ENCODE measurements around the gene RAB22A.
"Not testable (repeated sequence)": the region's sequence is repeated elsewhere in the genome, so short reads cannot be mapped to it uniquely, and the experiment has no call there.

The RAB22A gene

DNA sequence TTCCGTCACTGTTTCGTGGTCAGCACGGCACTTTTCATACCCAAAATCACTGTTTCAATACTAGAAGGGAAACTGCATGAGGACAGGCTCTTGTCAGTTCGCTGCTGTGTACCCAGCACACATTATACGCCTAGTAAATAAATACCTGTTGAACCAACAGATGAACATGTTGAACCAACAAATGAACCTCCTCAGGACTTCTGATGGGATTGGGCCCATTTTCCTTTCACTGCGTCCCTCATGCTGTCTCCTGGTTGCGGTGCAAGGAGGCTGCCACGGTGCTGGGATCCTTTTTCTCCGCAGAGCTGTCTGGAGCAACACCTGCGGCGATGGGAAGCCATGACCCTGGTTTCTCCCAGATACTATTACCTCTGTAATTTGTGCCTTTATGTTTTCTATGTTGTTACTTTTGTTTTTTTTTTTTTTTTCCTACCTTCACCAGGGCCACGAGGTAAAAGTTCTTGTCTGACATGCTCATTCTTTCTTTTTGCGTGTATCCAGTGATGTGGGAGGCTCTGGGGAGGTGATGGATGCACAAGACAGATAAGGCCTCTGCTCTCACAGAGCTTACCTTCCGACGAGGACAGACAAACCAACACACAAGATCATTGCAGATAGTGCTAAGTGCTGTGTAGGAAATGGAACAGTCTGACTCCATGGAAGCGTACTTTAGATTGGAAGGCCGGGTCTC is 80.6 kb downstream of the RAB22A start:
- no peak for DNase-seq

DNA sequence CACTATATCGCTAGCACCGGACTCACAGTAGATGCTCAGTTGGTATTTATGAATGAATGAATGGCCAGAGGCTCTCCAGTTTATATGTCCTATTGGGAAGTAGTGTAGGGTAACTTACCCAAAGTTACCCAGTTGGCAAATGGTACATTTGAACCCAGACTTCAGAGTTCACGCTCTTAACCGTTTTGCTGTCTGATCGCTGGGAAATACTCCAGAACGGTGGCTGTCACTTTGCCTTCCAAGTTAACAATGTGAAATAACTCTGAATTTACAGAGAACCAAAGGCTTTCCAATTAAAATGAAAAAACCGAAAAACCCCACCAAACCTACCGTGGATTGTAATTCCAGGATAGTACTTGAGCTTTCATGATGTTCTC is 81.1 kb downstream of the RAB22A start:
- no peak for DNase-seq

DNA sequence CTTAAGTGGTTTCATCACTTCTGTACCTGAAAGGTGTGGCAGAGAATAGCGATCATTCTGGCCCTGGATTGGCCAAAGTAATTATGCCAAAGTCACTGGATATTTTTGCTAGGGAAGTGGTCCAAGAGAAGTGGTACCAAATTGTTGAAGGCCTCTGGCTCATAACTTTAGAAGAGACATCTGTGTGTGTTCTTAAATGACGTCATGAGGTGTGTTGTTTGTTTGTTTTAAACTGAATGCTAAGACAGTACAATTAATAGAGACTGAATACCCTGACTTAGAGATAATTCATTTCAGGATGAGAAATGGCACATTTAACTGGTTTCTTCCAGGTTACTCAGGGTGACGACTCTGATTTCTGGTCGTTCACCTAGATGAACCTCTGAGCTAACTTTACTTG is 82.8 kb downstream of the RAB22A start:
- no peak for DNase-seq

DNA sequence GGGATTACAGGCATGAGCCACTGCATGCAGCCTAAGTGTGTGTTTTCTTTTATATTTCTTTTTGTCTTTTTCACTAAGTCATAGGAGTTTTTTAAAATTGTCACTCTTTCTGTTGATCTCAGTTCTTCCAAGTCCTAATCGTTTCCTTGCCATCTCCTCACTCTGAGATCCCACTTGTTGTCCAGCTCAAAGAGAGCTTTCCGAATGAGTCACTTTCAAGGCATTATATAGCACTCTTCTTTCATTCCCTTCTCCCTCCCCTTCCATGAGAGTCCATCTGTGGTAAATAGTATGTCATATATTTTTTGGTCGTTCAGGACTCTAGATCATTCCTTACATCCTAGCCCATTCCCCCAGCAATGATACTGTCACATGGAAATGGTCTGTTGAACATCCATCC is 83.8 kb downstream of the RAB22A start:
- DNase-seq, result peak; percentile 21

DNA sequence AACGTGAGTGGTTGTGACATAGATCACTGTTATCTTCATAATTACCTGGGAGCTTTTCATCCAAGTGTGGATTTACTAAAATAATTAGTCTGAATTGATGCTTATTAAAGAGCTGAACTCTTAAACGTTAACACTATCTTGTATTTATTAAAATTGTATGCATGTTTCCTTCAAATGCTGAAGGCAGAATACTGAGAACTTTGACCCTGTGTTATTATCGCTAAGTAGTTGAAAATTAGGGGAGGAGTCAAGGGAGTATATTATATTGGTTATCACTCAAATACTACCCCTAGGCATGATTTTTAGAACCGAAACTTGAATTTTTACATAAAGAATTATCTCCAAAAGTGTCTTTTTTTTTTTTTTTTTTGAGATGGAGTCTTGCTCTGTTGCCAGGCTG is 85.3 kb downstream of the RAB22A start:
- no peak for DNase-seq

DNA sequence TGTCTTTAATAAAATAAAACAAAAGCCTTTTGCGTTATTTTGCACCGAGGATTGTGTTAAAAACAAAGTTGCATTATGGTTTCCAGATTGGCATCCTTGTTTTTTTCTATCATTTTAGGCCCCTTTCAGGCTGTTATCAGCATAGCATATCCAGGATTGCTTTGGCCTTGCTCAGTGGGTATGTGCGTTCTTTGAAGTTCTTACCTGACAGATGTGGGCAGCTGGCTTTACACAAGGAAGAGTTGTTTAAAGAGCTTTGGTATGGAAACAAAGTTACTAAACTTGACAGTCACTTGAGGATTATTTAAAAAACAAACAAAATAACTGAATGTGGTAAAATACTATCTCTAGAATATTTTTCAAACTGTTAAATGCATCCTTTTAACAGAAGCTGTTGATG is 86.1 kb downstream of the RAB22A start:
- DNase-seq, result no peak

DNA sequence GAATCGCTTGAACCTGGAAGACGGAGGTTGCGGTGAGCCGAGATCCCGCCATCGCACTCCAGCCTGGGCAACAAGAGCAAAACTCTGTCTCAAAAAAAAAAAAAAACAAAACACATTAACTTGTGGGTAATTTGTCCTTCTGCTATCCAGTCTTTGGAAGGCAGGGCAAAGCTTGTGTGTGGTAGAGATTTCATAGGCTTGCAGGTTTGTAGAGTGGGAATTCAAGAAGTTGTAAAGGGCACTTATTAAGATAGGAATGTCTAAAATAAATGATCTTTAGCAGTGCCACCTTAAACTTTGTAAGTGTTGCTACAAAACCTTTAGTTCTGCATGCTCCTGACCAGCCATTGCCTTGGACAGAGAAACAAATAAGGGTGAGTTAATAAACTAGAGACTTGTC is 87.9 kb downstream of the RAB22A start:
- no peak for DNase-seq

DNA sequence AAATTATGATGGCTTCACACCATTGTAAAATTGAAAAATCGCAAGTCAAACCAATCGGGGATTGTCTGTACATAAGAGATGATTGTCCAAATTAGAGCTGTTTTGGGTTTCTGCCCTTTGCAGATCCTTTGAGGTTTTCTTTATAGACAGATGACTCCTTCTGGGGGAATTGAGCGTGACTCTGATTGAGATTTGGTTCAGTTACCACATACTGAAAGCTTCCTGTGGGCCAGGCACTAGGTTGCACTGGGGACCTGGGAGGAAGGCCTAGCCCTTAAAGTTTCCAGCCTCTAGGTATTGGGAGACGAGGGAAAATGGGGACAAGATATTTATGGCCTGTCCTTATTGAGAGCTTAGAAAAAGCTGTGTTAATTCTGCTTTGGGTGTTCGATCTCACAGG is 88.7 kb downstream of the RAB22A start:
- no peak for DNase-seq

DNA sequence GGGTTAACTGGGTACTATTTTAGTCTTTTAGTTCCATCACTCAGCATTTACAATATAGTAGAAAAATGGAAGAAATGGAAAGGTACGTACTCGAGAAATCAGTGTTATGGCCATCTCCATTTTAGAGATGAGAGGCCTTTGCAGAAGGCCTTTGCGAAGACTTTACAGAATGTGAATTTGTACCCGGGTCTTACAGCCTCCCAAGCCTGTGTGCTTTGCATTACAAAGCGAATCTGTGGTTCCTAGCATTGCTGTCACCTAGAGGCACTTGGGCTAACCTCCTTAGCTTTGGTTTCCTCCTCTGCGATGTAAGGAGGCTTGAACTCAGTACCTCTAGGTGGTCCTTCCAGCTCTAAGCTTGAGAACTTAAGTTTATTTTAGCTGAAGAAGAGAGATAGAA is 90.4 kb downstream of the RAB22A start:
- DNase-seq, result no peak

DNA sequence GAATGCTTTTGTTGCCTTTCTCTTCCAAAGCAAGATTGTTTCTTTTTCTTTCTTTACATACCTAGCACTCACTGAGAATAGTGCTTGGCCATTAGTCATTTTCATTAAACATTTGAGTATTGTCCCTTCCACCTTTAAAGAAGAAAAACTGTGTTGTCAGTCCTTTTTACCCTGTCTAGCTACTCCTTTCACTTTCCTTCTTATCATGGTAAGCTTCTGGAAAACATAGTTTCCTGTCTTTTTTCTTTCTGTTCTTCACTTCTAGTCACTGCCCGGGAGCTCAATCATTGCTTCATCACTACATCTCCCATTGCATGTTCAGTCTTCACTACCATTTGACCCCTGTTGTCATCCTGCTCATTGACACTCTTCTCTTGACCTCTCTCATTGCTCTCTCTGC is 91.6 kb downstream of the RAB22A start:
- DNase-seq, result no peak

DNA sequence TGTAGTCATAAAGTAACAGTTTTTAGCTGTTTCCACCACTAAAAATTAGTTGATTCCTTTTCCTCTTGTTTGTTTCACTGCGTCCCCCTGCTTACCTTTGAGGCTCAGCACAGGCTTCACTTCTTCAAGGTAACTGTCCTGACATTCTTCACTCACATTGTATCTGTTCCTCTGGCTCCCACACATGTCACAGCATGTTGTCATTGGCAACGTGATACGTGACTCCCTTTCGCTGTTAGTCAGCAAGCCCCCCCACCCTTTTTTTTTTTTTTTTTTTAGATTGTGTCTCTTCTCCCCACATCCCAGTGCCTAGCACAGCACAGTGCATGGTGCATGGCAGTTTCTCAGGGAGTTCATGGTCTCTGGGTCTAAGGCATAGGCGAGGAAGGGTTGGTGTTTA is 92.8 kb downstream of the RAB22A start:
- DNase-seq, result no peak

DNA sequence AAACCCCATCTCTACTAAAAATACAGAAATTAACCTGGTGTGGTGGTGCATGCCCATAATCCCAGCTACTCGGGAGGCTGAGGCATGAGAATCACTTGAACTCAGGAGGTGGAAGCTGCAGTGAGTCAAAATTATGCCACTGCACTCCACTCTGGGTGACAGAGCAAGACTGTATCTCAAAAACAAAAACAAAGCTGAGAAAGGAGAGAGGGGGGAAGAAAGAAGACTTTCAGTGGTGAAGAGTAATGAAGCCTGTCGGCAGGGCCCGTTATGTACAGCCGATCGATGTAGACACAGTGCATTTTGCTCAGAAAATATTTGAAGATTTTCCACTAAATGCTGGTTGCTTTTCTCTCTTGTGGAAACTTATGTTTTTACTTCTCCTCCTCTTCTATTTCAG is 93.3 kb downstream of the RAB22A start:
- no peak for DNase-seq

DNA sequence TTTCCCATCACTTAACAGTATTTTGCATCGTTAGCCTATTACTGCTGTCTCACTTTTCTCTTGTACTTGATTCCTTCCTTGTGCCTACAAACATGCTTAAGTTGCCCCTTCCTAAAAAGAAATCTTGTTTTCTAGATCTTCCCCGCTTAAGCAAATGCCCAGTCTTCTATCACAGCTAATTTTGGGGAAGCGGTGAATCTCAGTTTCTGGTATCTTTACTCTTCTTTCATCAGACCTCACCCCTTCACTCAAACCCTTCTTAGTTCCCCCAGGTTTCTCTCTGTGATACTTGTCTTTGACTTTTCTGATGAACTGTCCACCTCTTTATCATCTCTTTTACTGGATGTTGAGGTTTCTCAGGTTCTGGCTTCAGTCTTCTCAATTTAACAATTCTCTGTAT is 93.8 kb downstream of the RAB22A start:
- no peak for DNase-seq

DNA sequence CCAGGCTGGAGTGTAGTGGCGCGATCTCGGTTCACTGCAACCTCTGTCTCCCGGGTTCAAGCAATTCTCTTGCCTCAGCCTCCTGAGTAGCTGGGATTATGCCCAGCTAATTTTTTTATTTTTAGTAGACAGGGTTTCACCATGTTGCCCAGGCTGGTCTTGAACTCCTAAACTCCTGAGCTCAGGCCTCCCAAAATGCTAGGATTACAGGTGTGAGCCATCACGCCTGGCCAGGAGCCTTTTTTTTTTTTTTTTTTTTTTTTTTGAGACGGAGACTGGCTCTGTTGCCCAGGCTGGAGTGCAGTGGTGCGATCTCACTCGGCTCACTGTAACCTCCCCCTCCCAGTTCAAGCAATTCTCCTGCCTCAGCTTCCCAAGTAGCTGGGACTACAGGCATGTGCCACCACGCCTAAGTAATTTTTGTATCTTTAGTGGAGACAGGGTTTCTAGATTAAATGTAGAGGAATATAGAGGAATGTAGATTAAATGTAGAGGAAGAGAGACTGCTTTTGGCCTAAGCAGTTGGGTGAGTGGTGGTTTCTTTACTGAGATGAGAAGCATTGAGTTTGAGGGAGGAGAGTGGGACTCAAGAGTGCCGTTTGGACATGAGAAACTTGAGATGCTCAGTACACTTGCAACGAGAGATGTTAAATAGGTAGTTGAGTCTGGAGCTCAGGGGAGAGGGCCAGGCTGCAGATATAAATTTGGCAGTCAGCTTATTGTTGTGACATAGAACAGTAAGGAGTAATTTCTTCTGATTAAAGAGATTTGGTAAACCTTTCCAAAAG is 96.2 kb downstream of the RAB22A start:
- no peak for DNase-seq

DNA sequence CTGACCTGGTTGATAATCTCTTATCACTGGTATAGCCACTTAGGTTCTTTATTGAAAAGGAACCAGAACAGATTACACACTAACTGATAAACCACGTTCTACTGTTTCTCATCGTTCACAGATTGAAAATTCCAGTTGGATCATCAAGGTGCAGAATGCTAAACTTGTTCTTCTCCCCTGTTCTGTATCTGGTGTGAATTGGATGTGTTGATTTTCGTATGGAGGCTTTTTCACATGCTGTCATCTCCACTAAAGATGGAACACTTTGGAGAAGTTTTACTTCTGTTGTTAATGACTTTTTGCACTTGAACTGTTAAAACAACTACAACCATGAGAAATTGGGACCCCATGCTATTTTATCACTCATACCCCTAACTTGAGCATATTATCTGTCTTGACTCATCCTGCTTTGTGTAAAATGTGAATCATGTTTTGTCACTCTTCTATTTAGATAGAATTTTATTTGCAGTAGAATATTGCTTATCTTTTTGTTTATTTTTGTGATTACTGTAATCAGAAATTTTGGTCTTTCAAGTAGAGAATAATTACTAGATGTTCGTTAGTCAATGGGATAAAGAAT is 97.0 kb downstream of the RAB22A start:
- peak; percentile 36 for DNase-seq

DNA sequence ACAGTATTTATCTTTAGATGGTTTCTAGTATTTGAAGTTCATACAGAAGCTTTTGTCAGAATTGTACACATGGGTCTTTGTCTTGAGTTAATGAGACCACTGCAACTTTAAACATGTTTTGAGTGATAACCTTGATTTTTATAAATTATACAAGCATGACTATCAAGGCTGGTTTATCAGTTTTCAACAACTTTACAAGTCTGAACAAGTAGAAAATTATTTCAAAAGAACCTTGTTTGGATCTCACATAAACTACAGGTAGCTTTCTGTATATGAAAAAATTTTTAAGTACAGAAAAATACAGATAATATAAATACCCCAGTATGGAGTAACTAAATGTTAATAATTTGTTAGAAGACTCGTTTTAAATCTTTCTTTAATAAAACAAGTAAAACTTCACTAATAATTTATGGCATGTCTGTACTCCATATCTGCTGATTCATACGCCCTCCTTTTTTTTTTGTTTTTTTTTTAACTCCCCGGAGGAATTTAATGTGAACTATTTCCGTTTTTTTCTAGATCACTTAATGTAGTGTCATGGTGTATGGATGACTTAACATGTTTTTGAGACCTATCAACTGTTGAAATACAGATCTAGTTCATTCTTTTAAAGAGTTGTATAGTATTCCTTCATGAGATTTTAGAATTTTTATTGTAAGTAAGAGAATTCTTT is 97.8 kb downstream of the RAB22A start:
- peak; percentile 61 for DNase-seq

DNA sequence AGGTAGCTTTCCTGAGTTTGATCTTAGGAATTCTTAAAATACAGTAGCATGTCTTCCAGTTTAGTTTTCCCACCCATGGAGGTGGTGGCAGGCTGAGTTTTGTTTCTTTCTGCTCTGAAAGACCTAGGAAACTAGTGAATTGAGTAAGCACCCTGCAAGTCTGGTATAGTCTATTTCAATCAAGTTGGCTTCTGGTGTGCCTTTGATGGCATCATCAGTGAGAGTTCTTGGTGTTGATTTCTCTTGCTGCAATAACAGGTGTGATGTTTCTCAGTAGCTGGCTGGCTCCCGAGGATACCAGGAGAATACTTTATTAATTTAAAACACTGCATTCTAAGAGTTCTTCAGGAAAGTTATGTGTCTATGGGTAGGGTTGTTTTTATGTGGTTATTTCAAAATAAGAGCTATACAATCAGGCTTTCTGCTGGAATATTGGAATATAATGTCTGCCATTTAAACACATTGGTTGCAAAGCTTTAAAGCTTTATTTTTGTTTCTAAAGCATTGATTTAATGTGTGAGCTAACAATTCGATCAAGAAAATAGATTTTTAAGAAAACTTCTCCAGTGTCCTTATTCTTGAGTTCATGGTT is 98.5 kb downstream of the RAB22A start:
- DNase-seq, result no peak

DNA sequence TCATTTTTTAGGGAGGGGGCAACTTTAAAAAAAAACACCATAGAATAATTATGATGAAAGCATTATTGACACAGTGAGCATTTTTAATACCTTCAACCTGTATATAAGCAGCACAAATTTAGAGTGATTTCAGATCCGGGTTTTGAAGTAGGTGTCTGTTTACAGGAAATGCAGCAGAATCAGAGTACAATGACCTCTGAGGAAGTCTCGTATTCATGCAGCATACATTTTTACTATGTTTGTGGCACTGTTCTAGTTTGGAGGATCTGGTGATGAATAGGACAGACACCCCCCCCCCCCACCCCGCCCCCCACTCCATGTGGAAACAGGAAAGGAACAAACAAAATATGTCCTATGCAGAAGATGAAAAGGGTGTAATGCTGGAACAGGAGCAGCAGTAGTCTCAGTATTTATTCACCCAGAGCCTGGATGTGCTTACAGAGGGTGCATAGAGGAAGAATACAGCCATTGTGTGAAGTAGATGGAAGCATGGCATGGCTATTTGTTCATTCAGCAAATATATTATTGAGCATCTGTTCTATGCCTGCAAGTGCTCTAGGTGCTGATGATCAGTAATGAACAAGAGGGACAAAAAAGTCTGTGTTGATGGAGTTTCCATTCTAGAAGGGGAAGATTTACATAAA is 99.2 kb downstream of the RAB22A start:
- peak; percentile 37 for DNase-seq

DNA sequence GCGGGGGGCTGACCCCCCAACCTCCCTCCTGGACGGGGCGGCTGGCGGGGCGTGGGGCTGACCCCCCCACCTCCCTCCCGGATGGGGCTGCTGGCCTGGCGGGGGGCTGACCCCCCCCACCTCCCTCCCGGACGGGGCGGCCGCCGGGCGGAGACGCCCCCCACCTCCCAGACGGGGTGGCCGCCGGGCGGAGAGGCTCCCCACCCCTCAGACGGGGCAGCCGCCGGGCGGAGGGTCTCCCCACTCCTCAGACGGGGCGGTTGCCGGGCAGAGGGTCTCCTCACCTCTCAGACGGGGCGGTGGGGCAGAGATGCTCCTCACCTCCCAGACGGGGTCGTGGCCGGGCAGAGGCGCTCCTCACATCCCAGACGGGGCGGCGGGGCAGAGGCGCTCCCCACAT is 104.7 kb downstream of the RAB22A start:
- not testable (repeated sequence) for DNase-seq

DNA sequence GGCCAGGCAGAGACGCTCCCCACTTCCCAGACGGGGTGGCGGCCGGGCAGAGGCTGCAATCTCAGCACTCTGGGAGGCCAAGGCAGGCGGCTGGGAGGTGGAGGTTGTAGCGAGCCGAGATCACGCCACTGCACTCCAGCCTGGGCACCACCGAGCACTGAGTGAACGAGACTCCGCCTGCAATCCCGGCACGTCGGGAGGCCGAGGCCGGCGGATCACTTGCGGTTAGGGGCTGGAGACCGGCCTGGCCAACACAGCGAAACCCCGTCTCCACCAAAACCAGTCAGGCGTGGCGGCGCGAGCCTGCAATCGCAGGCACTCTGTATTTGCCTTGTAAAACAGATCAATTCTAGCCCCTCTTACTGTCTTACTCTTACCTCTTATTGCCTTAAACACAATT is 105.3 kb downstream of the RAB22A start:
- DNase-seq, result not testable (repeated sequence)

DNA sequence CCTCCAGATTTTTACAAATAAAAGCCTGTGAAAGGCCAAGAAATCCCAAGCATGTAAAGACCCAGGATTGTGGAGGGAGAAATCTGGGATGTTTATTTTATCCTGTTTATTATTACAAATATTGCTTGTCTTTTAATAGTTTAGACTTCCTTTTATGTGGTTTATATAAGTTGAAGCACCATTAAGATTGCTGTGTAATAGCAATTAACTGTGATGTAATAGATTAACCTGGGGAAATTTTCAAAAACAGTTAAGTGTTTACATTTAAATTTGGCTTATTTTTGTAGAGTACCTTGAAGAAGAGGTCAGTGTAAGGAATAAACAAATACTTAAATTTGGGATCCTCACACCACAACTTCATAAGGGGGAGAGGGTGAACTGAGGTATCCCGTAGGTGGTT is 106.5 kb downstream of the RAB22A start:
- no peak for DNase-seq

DNA sequence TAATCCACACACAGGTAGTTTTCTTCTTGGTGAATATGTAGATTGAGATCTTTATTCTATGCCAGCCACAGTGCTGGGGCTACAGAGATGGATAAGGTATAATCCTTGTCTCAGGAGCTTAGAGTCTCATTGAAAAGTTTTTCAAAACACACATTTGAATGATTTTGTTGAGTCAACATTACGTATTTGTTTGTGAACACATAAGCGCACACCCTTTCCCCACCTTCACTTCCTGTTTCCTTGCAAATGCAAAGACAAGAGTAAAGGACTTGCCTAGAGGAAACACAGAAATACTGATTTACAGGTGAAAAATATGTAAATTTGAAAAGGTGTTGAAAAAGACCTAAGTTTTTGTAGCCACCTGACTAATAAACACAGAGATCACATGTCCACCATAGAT is 107.3 kb downstream of the RAB22A start:
- DNase-seq, result no peak
